BE2C (cell line): ENCODE results near the gene USF2.

Source experiments
- DNase-seq: peaks from one replicate; pipeline ENCODE4 v3.0.0-alpha.2; 2020
- H3K27me3 ChIP-seq: fragments of 250-450 bp; sonication (Bioruptor Pico); 2 replicates; pipeline ENCODE4 v1.5.1; 2020; ENCODE audit warnings: mild to moderate bottlenecking
- H3K36me3 ChIP-seq: fragments of 250-450 bp; sonication (Bioruptor Pico); 2 replicates; pipeline ENCODE4 v1.5.1; 2020; ENCODE audit warnings: mild to moderate bottlenecking
- H3K4me1 ChIP-seq: fragments of 250-450 bp; sonication (Bioruptor Pico); 2 replicates; pipeline ENCODE4 v1.5.1; 2020
- H3K4me3 ChIP-seq: 2 replicates; pipeline ENCODE4 v1.5.1; 2011; ENCODE audit warnings: low read depth, low read length
- H3K9me3 ChIP-seq: fragments of 250-450 bp; sonication (Bioruptor Pico); 2 replicates; pipeline ENCODE4 v1.5.1; 2020
- CTCF ChIP-seq: IDR thresholded peaks from 2 replicates; pipeline ENCODE4 v1.5.1; 2012; ENCODE audit warnings: mild to moderate bottlenecking, low read depth, low read length

The USF2 gene

GRCh38 chr19:35223862-35224505 is 44.8 kb upstream of the USF2 start:
- Histone ChIP-seq H3K4me1 (no peaks in the 10 kb centered on the region), H3K9me3 (no peaks in the 10 kb centered on the region), H3K36me3 (no peaks in the 10 kb centered on the region), H3K27me3 (no peaks in the 10 kb centered on the region), H3K4me3 (no peak overlapping the region)
- TF ChIP-seq CTCF = no peak
- DNase-seq = no peak

GRCh38 chr19:35224681-35225571 is 43.8 kb upstream of the USF2 start:
- no peaks in the 10 kb centered on the region for H3K36me3 ChIP-seq
- no peak for TF ChIP-seq CTCF
- no peaks in the 10 kb centered on the region for H3K4me1 ChIP-seq
- DNase-seq = no peak
- no peaks in the 10 kb centered on the region for H3K27me3 ChIP-seq
- H3K9me3 ChIP-seq = no peaks in the 10 kb centered on the region
- no peak overlapping the region for H3K4me3 ChIP-seq

GRCh38 chr19:35225951-35226350 is 42.8 kb upstream of the USF2 start:
- no peak for TF ChIP-seq CTCF
- H3K9me3 ChIP-seq = no peaks in the 10 kb centered on the region
- H3K36me3 ChIP-seq = no peaks in the 10 kb centered on the region
- H3K4me3 ChIP-seq = no peak overlapping the region
- no peaks in the 10 kb centered on the region for H3K4me1 ChIP-seq
- DNase-seq = no peak
- H3K27me3 ChIP-seq = no peaks in the 10 kb centered on the region

GRCh38 chr19:35226748-35227147 is 42.0 kb upstream of the USF2 start:
- H3K36me3 ChIP-seq = no peaks in the 10 kb centered on the region
- no peaks in the 10 kb centered on the region for H3K27me3 ChIP-seq
- no peaks in the 10 kb centered on the region for H3K4me1 ChIP-seq
- TF ChIP-seq CTCF = no peak
- H3K9me3 ChIP-seq = no peaks in the 10 kb centered on the region
- DNase-seq = no peak
- H3K4me3 ChIP-seq = no peak overlapping the region

GRCh38 chr19:35228177-35228930 is 40.4 kb upstream of the USF2 start, which contains the start of gene FAM187B:
TSS of gene FAM187B (minus strand) at chr19:35228739. CDS start at chr19:35228680, 59 bp downstream.
- H3K9me3 ChIP-seq = no peaks in the 10 kb centered on the region
- H3K27me3 ChIP-seq = no peaks in the 10 kb centered on the region
- no peaks in the 10 kb centered on the region for H3K4me1 ChIP-seq
- TF ChIP-seq CTCF = no peak
- H3K4me3 ChIP-seq = no peak within 1 kb of the TSS
- no peaks in the 10 kb centered on the region for H3K36me3 ChIP-seq
- DNase-seq = no peak
